Panc1 (cell line): ENCODE results near the gene PSMA6. TPM values are rescaled to one million over a fixed set of nuclear protein-coding genes. Genes with fewer than 3 reads are reported as not detected.

Experiments used
- ATAC-seq: fragments of 200-7000 bp; cut with Tn5 transposase; 2 replicates; pipeline ENCODE4 v1.9.1; 2020; ENCODE audit warnings: mild to moderate bottlenecking, moderate library complexity
- BruUV-seq: library from RNA; stranded (reverse); fragments of 400-500 nt; replicated peaks from 2 replicates; lab custom pipeline; 2021; lab: Mats Ljungman, UMichigan
- CTCF ChIA-PET: fragments of 300-600 bp; sonication (Branson Sonifier 250); formaldehyde crosslinking; loops from one replicate; lab custom pipeline; 2022; ENCODE audit warnings: antibody characterized with exemption; lab: Charles Lee
- POLR2A ChIA-PET: fragments of 300-600 bp; sonication (Branson Sonifier 250); formaldehyde crosslinking; loops from one replicate; lab custom pipeline; 2022; ENCODE audit warnings: antibody characterized with exemption; lab: Charles Lee
- DNase-seq: peaks from one replicate; pipeline ENCODE4 v3.0.0-alpha.2; 2010; ENCODE audit warnings: low read depth, low spot score
- H3K27ac ChIP-seq: 2 replicates; pipeline ENCODE4 v1.5.1; 2011; ENCODE audit warnings: mild to moderate bottlenecking, low read length, inconsistent platforms
- H3K27me3 ChIP-seq: fragments of 200-500 bp; sonication (Bioruptor generic); 2 replicates; pipeline ENCODE4 v1.6.0; 2014; ENCODE audit warnings: low read length, inconsistent platforms; ENCODE audit not compliant: control insufficient read depth, insufficient read depth
- H3K36me3 ChIP-seq: fragments of 200-500 bp; sonication (Bioruptor generic); 2 replicates; pipeline ENCODE4 v1.5.1; 2014; ENCODE audit warnings: inconsistent platforms, mild to moderate bottlenecking, low read length, moderate library complexity; ENCODE audit not compliant: control insufficient read depth, insufficient read depth
- H3K4me1 ChIP-seq: 2 replicates; pipeline ENCODE4 v1.5.1; 2011; ENCODE audit warnings: inconsistent platforms, mild to moderate bottlenecking, low read length, moderate library complexity; ENCODE audit not compliant: control insufficient read depth, insufficient read depth
- H3K4me3 ChIP-seq, 2 experiments: 2 replicates each; pipeline ENCODE4 v1.5.1; 2011 to 2012; ENCODE audit warnings: low read depth in 2 of 2, low read length in 2 of 2, mild to moderate bottlenecking in 2 of 2, inconsistent platforms in 1 of 2, moderate library complexity in 1 of 2
- H3K9me3 ChIP-seq: fragments of 200-500 bp; sonication (Bioruptor generic); 2 replicates; pipeline ENCODE4 v1.5.1; 2014; ENCODE audit warnings: low read depth, mild to moderate bottlenecking, inconsistent platforms, low read length, moderate library complexity; ENCODE audit not compliant: control insufficient read depth, insufficient read depth
- CTCF ChIP-seq: fragments of 450-650 bp; IDR thresholded peaks from 2 replicates; pipeline ENCODE4 v1.5.1; 2017; ENCODE audit warnings: mild to moderate bottlenecking
- POLR2AphosphoS5 ChIP-seq: IDR thresholded peaks from 2 replicates; pipeline ENCODE4 v1.6.1; 2012; ENCODE audit warnings: mild to moderate bottlenecking, low read depth, low read length, moderate library complexity
- REST ChIP-seq, 2 experiments: IDR thresholded peaks; 2 replicates each; pipeline ENCODE4 v1.6.1; 2011 to 2012; ENCODE audit warnings: low read depth in 2 of 2, control low read depth in 1 of 2, low read length in 1 of 2, mild to moderate bottlenecking in 1 of 2, moderate library complexity in 1 of 2; ENCODE audit not compliant: insufficient read depth in 1 of 2
- SIN3A ChIP-seq: IDR thresholded peaks from 2 replicates; pipeline ENCODE4 v1.6.1; 2012; ENCODE audit warnings: low read depth, mild to moderate bottlenecking, low read length, moderate library complexity, borderline replicate concordance; ENCODE audit not compliant: insufficient read depth
- TCF7L2 ChIP-seq: IDR thresholded peaks from 2 replicates; pipeline ENCODE4 v1.6.1; 2011; ENCODE audit warnings: mild to moderate bottlenecking, low read depth, low read length, inconsistent platforms
- in situ Hi-C: cut with HindIII; loops from 2 replicates; pipeline ENCODE4 v1.10.0; 2016; ENCODE audit warnings: low sequenced_read_pairs, low pct_unique_long_range_greater_than_20kb
- intact Hi-C: fragments of 100-400 bp; cut with micrococcal nuclease; formaldehyde crosslinking; loops from one replicate; pipeline ENCODE4 v1.10.0; 2022; ENCODE audit not compliant: unreplicated experiment
- total RNA-seq: library from RNA; stranded (reverse); gene quantifications from one replicate; pipeline ENCODE4 v1.2.1, GENCODE V29; 2021; ENCODE audit not compliant: unreplicated experiment

Gene PSMA6
- total RNA-seq, 1 experiment from 2014 or later: 197 TPM

DNA sequence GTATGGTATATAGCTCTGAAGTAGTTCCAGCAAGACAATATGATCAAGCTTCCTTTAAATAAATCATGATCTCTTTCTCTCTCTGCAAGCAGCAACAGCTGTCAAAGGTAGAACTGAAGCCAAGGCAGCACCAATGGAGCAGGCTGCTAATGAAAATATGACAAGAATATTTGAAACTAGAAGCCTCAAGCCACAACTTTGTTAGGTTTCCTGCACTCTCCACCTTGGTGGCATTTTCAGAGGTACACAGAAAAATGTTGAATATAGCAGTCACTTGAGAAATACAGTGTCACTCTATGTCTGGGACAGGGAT, 43.8 kb upstream of the PSMA6 start:
- POLR2A ChIA-PET: no interaction called here
- H3K9me3 ChIP-seq: no peaks in the 10 kb centered on the region
- no peak for TF ChIP-seq TCF7L2
- no peak for TF ChIP-seq REST (IDR thresholded peaks at IDR 0.05; ENCODE audit: insufficient read depth in 1 of 2, low read depth in 2 of 2, low read length in 1 of 2)
- TF ChIP-seq CTCF: no peak
- TF ChIP-seq SIN3A: no peak
- TF ChIP-seq POLR2AphosphoS5: no peak
- no peak overlapping the region for H3K4me3 ChIP-seq
- no TSS peak for BruUV-seq
- H3K4me1 ChIP-seq: no peaks in the 10 kb centered on the region
- no peaks in the 10 kb centered on the region for H3K27me3 ChIP-seq
- intact Hi-C loops: no loop called here
- DNase-seq (no peak), ATAC-seq (no peak)
- H3K27ac ChIP-seq: no peak overlapping the region
- in situ Hi-C loops: no loop called here
- CTCF ChIA-PET: no interaction called here
- H3K36me3 ChIP-seq: no peaks in the 10 kb centered on the region

GRCh38 chr14:35250319-35250718, 41.9 kb upstream of the PSMA6 start:
- H3K4me3 ChIP-seq: no peak overlapping the region
- ATAC-seq: no peak
- TF ChIP-seq REST (IDR thresholded peaks at IDR 0.05; ENCODE audit: insufficient read depth in 1 of 2, low read depth in 2 of 2, low read length in 1 of 2) (no peak), TCF7L2 (no peak), CTCF (no peak), POLR2AphosphoS5 (no peak), SIN3A (no peak)
- in situ Hi-C loops (no loop called here), intact Hi-C loops (no loop called here)
- ChIA-PET POLR2A (no interaction called here), CTCF (interaction anchor here (0.7 kb wide), 1 partner anchor 23 kb away, joined by 3 read pairs; no protein-coding TSS in a partner anchor)
- no peaks in the 10 kb centered on the region for H3K9me3 ChIP-seq
- H3K36me3 ChIP-seq: no peaks in the 10 kb centered on the region
- H3K27me3 ChIP-seq: no peaks in the 10 kb centered on the region
- BruUV-seq: no TSS peak
- no peaks in the 10 kb centered on the region for H3K4me1 ChIP-seq
- no peak for DNase-seq
- no peak overlapping the region for H3K27ac ChIP-seq
